Stimulated activated naive CD4-positive, alpha-beta T cell treated with Interleukin-2 at 50 U/mL for 16 hours (primary cell): ENCODE data around the gene TM4SF4.
"Not testable (repeated sequence)": the region's sequence is repeated elsewhere in the genome, so short reads cannot be mapped to it uniquely, and the experiment has no call there.

Experiments used
- DNase-seq: peaks from one replicate; lab custom pipeline; 2025; lab: John Stamatoyannopoulos, UW

The TM4SF4 gene

GRCh38 chr3:149474250-149474817 is at the start of gene TM4SF4:
Gene TM4SF4, plus strand, starts transcription at chr3:149474697. Its CDS starts 181 bp downstream, at chr3:149474878.
- DNase-seq = no peak

GRCh38 chr3:149424918-149425317 is 49.6 kb upstream of the TM4SF4 start:
- no peak for DNase-seq

- no peak for DNase-seq
Observed at GRCh38 chr3:149426325-149426724, 48.2 kb upstream of the TM4SF4 start.

- no peak for DNase-seq
Observed at GRCh38 chr3:149428087-149428486, 46.4 kb upstream of the TM4SF4 start.

GRCh38 chr3:149430216-149430615 is 44.3 kb upstream of the TM4SF4 start:
- no peak for DNase-seq

GRCh38 chr3:149432149-149432548 is 42.3 kb upstream of the TM4SF4 start:
- DNase-seq = no peak

GRCh38 chr3:149435996-149436885 is 38.3 kb upstream of the TM4SF4 start:
- DNase-seq = no peak

GRCh38 chr3:149437286-149437685 is 37.2 kb upstream of the TM4SF4 start:
- DNase-seq = no peak

GRCh38 chr3:149437710-149438109 is 36.8 kb upstream of the TM4SF4 start:
- DNase-seq = no peak

GRCh38 chr3:149438981-149439380 is 35.5 kb upstream of the TM4SF4 start:
- no peak for DNase-seq

- DNase-seq = no peak
Observed at GRCh38 chr3:149441642-149442041, 32.9 kb upstream of the TM4SF4 start.

- DNase-seq = no peak
Observed at GRCh38 chr3:149442043-149442442, 32.5 kb upstream of the TM4SF4 start.

- no peak for DNase-seq
Observed at GRCh38 chr3:149442851-149443544, 31.5 kb upstream of the TM4SF4 start.

GRCh38 chr3:149443545-149443912 is 31.0 kb upstream of the TM4SF4 start:
- DNase-seq = no peak

GRCh38 chr3:149444867-149445266 is 29.6 kb upstream of the TM4SF4 start:
- DNase-seq = not testable (repeated sequence)

- no peak for DNase-seq
Observed at GRCh38 chr3:149448331-149448831, 26.1 kb upstream of the TM4SF4 start.

GRCh38 chr3:149449182-149449581 is 25.3 kb upstream of the TM4SF4 start:
- DNase-seq = no peak

- no peak for DNase-seq
Observed at GRCh38 chr3:149449799-149450198, 24.7 kb upstream of the TM4SF4 start.

GRCh38 chr3:149450281-149450680 is 24.2 kb upstream of the TM4SF4 start:
- DNase-seq = no peak

- no peak for DNase-seq
Observed at GRCh38 chr3:149452036-149452435, 22.5 kb upstream of the TM4SF4 start.

- DNase-seq = no peak
Observed at GRCh38 chr3:149453140-149453805, 21.2 kb upstream of the TM4SF4 start.

GRCh38 chr3:149454746-149455145 is 19.8 kb upstream of the TM4SF4 start:
- no peak for DNase-seq
